ENCODE measurements around the gene TUBGCP5.

Gene TUBGCP5

DNA sequence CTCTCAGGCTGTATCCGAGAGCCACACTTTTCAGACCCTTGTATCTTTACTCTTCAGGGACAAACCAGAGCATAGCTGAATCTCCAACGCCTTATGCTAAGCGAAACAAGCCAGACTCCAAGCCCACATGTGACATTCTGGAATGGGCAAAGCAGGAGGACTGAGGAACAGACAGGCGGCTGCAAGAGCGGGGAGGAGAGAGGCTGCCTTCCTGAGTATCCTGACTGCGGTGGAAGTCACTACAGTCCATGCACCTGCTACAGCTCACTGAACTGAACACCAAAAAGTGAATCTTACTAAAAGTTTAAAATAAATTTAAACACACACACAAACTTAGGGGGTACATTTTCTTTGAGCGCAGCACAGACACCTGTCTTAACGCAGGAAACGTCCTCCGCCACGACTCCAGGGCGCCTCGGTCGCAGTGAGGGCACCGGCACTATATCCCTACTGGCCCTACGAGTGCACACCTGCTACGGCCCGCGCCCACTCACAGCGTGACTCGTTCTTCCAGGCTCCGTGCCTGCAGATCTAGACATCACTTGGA lies 60.6 kb downstream of the TUBGCP5 start:
- TF ChIP-seq, protein P1, sequence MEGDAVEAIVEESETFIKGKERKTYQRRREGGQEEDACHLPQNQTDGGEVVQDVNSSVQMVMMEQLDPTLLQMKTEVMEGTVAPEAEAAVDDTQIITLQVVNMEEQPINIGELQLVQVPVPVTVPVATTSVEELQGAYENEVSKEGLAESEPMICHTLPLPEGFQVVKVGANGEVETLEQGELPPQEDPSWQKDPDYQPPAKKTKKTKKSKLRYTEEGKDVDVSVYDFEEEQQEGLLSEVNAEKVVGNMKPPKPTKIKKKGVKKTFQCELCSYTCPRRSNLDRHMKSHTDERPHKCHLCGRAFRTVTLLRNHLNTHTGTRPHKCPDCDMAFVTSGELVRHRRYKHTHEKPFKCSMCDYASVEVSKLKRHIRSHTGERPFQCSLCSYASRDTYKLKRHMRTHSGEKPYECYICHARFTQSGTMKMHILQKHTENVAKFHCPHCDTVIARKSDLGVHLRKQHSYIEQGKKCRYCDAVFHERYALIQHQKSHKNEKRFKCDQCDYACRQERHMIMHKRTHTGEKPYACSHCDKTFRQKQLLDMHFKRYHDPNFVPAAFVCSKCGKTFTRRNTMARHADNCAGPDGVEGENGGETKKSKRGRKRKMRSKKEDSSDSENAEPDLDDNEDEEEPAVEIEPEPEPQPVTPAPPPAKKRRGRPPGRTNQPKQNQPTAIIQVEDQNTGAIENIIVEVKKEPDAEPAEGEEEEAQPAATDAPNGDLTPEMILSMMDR (conservative IDR thresholded peaks at IDR 0.05; ENCODE audit: control insufficient read depth, insufficient read depth, low read depth, low read length), result no peak
- H3K4me3 ChIP-seq (ENCODE audit: control insufficient read depth, low read depth, low read length), result peak overlapping the region; percentile 77

DNA sequence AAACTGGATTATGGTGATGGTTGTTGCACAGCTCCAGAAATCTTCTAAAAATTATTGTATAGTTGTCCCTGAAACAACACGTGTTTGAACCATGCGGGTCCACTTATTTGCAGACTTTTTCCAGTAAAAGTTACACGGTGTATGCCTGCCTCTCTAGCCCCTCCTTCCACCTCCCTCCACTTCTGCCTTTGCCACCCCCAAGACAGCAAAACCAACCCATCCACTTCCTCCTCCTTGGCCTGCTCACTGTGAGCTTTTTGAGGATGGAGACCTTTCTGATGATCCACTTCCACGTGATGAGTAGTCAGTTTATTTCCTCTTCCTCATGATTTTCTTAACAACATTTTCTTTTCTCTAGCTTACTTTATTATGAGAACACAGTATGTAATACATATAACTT lies 64.6 kb downstream of the TUBGCP5 start:
- no peak overlapping the region for H3K4me3 ChIP-seq (ENCODE audit: control insufficient read depth, low read depth, low read length)
- DNase-seq (ENCODE audit: low read depth), result no peak
- TF ChIP-seq, protein P1 (conservative IDR thresholded peaks at IDR 0.05; ENCODE audit: control insufficient read depth, insufficient read depth, low read depth, low read length), result no peak

More for the DNA sequence above, 60.6 kb downstream of the TUBGCP5 start:
- DNase-seq (ENCODE audit: low read depth), result no peak

DNA sequence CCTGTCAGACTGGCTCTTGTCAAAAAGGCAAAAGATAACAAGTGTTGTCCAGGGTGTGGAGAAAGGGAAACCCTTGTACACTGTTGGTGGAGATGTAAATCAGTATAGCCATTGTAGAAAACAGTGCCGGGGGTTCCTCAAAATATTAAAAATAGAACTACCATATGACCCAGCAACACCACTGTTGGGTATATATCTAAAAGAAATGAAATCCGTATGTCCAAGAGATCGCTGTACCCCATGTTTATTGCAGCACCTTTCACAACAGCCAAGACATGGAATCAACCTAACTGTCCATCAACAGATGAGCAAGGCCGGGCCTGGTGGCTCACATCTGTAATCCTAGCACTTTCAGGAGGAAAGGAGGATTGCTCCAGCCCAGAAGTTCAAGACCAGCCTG lies 65.4 kb downstream of the TUBGCP5 start:
- no peak overlapping the region for H3K4me3 ChIP-seq (ENCODE audit: control insufficient read depth, low read depth, low read length)
- no peak for DNase-seq (ENCODE audit: low read depth)
- TF ChIP-seq, protein P1 (conservative IDR thresholded peaks at IDR 0.05; ENCODE audit: control insufficient read depth, insufficient read depth, low read depth, low read length), result no peak

DNA sequence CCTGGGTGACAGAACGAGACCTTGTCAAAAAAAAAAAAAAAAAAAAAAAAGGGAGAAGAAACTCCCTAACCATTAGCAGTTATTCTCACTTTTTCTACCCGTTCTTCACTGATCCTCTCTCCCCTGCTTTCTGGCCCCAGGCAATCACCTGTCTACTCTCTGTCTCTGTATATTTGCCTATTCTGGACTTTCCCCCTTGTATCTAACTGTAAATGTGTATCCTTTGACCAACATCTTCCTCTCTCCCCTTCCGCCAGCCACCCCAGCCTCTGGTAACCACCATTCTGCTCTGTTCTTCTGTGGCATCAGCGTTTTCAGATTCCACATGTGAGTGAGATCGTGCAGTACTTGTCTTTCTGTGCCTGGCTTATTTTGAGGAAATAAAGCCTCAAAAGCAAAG lies 66.1 kb downstream of the TUBGCP5 start:
- no peak for DNase-seq (ENCODE audit: low read depth)
- no peak overlapping the region for H3K4me3 ChIP-seq (ENCODE audit: control insufficient read depth, low read depth, low read length)
- TF ChIP-seq, protein P1 (conservative IDR thresholded peaks at IDR 0.05; ENCODE audit: control insufficient read depth, insufficient read depth, low read depth, low read length), result no peak

DNA sequence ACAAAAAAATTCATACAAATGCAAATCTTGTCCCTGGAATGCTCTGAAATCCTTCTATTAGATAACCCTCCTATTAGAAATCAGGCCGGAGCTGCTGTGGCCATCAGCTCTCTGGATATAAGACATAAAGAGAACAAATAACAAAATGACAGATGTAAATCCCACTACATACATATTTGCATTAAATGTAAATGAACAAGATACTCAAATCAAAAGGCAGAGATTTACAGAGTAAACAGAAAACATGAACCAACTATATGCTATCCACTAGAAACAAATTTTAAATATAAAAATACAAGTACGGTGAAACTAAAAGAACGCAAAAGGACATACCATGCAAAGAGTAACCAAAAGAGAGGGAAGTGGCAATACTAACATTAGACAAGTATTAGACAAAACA lies 69.9 kb downstream of the TUBGCP5 start:
- no peak overlapping the region for H3K4me3 ChIP-seq (ENCODE audit: control insufficient read depth, low read depth, low read length)
- DNase-seq (ENCODE audit: low read depth), result no peak
- TF ChIP-seq, protein P1 (conservative IDR thresholded peaks at IDR 0.05; ENCODE audit: control insufficient read depth, insufficient read depth, low read depth, low read length), result no peak

DNA sequence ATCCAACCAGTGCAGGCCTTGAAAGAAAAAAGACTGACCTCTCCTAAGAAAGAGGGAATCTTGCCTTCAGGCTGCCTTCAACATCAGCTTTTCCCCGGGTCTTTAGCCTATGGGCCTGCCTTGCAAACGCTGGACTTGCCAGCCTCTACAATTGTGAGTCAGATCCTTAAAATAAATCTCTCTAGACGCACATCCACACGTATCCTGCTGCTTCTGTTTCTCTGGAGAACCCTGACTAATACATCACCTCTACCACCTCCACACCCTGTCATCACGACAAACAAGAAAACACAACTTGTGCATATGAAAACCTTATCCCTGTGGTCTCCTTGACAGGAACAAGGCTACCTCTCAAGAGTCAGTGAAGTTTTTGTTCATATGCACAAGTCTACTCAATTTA lies 71.0 kb downstream of the TUBGCP5 start:
- TF ChIP-seq, protein P1 (conservative IDR thresholded peaks at IDR 0.05; ENCODE audit: control insufficient read depth, insufficient read depth, low read depth, low read length), result no peak
- DNase-seq (ENCODE audit: low read depth), result peak; percentile 97
- H3K4me3 ChIP-seq (ENCODE audit: control insufficient read depth, low read depth, low read length), result no peak overlapping the region
